RWPE2 (cell line): ENCODE measurements around the gene CALHM1.

Experiments used
- ATAC-seq: fragments of 200-7000 bp; cut with Tn5 transposase; 3 replicates; pipeline ENCODE4 v1.9.1; 2021; ENCODE audit warnings: low read depth
- DNase-seq: peaks from one replicate; pipeline ENCODE4 v3.0.0-alpha.2; 2020; ENCODE audit warnings: low spot score
- H3K27ac ChIP-seq: fragments of 450-650 bp; 2 replicates; pipeline ENCODE4 v1.5.1; 2017; ENCODE audit warnings: mild to moderate bottlenecking; ENCODE audit not compliant: poor library complexity, severe bottlenecking
- H3K27me3 ChIP-seq: fragments of 250-450 bp; sonication (Bioruptor Pico); 2 replicates; pipeline ENCODE4 v1.5.1; 2021; ENCODE audit warnings: mild to moderate bottlenecking, moderate library complexity; ENCODE audit not compliant: insufficient read depth, poor library complexity, severe bottlenecking
- H3K36me3 ChIP-seq: fragments of 250-450 bp; sonication (Bioruptor Pico); 2 replicates; pipeline ENCODE4 v1.5.1; 2020; ENCODE audit warnings: low read depth, mild to moderate bottlenecking, moderate library complexity
- H3K4me1 ChIP-seq: fragments of 250-450 bp; sonication (Bioruptor Pico); 2 replicates; pipeline ENCODE4 v1.5.1; 2021; ENCODE audit warnings: mild to moderate bottlenecking, moderate library complexity; ENCODE audit not compliant: insufficient read depth, poor library complexity, severe bottlenecking
- H3K4me3 ChIP-seq: fragments of 250-450 bp; sonication (Bioruptor Pico); 2 replicates; pipeline ENCODE4 v1.5.1; 2021; ENCODE audit warnings: mild to moderate bottlenecking, moderate library complexity; ENCODE audit not compliant: severe bottlenecking
- H3K9me3 ChIP-seq: fragments of 250-450 bp; sonication (Bioruptor Pico); 2 replicates; pipeline ENCODE4 v1.5.1; 2021; ENCODE audit warnings: mild to moderate bottlenecking, moderate library complexity; ENCODE audit not compliant: severe bottlenecking
- TF ChIP-seq, protein P1 (sequence below): fragments of 450-650 bp; IDR thresholded peaks from one replicate; pipeline ENCODE4 v1.5.1; 2017; ENCODE audit warnings: mild to moderate bottlenecking, moderate library complexity; ENCODE audit not compliant: poor library complexity, severe bottlenecking

Gene CALHM1

DNA sequence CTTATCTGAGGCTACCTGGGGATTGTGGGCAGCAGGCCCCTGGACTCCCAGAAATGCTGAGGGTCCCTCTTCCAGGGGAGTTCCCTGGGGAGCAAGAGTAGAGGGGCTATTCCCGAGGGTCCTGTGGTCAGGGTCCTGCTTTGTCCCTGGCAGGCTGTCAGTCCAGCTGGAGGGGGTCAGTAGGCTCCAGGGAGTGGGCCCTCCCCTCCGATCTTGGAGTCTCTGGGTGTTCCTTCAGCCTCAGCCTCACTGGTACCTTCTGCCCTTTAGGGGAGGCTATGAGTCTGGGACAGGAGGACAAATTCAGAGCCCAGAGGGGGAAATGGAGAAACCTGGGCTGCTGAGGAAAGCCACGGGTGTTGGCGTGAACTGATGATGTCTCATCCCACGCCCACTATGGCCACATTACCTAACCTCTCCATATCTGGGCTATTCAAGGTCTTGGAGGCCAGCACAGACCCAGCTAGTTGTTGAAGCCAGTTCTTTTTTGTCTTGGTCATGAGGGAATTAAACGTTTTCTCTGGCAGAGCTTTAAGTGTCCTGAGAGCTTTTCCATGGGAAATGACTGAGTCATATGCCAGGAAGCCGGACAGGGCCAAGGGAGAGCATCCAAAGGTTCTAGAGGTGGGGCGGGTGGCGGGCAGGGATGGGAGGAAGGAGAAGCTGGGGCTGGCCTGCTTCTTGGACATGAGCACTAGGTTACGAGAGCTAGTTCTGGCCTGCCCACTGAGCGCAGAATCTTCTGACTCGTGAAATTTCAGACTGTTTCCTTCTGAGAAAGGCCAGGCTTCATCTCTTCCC, 12.7 kb downstream of the CALHM1 start:
- Histone ChIP-seq H3K4me3 (no peak overlapping the region), H3K36me3 (peaks cover 57% of the 10 kb centered on the region), H3K9me3 (no peaks in the 10 kb centered on the region), H3K27ac (no peak overlapping the region), H3K4me1 (peaks cover 2% of the 10 kb centered on the region), H3K27me3 (no peaks in the 10 kb centered on the region)
- no peak for DNase-seq
- TF ChIP-seq, protein P1, sequence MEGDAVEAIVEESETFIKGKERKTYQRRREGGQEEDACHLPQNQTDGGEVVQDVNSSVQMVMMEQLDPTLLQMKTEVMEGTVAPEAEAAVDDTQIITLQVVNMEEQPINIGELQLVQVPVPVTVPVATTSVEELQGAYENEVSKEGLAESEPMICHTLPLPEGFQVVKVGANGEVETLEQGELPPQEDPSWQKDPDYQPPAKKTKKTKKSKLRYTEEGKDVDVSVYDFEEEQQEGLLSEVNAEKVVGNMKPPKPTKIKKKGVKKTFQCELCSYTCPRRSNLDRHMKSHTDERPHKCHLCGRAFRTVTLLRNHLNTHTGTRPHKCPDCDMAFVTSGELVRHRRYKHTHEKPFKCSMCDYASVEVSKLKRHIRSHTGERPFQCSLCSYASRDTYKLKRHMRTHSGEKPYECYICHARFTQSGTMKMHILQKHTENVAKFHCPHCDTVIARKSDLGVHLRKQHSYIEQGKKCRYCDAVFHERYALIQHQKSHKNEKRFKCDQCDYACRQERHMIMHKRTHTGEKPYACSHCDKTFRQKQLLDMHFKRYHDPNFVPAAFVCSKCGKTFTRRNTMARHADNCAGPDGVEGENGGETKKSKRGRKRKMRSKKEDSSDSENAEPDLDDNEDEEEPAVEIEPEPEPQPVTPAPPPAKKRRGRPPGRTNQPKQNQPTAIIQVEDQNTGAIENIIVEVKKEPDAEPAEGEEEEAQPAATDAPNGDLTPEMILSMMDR = no peak
- no peak for ATAC-seq

DNA sequence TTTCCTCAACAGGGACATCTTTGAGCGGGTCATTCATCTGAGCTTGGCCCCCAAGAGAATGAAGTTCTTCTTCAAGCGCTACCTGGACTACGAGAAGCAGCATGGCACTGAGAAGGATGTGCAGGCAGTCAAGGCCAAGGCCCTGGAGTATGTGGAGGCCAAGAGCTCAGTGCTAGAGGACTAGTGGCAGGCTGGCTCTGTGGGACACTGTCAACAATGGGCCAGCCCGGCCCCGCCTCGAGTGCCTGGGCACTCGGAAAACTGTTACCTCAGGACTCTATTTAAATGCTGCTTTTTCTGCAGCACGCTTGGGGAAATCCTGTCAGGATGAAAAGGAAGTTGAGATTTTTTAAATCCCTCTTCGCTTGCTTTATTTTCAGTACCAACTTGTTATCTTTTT, 13.3 kb downstream of the CALHM1 start:
- no peak for DNase-seq
- H3K27ac ChIP-seq = no peak overlapping the region
- TF ChIP-seq, protein P1 = no peak
- H3K9me3 ChIP-seq = no peaks in the 10 kb centered on the region
- H3K27me3 ChIP-seq = no peaks in the 10 kb centered on the region
- no peak overlapping the region for H3K4me3 ChIP-seq
- H3K36me3 ChIP-seq = peaks cover 63% of the 10 kb centered on the region
- no peak for ATAC-seq
- peaks cover 2% of the 10 kb centered on the region for H3K4me1 ChIP-seq

DNA sequence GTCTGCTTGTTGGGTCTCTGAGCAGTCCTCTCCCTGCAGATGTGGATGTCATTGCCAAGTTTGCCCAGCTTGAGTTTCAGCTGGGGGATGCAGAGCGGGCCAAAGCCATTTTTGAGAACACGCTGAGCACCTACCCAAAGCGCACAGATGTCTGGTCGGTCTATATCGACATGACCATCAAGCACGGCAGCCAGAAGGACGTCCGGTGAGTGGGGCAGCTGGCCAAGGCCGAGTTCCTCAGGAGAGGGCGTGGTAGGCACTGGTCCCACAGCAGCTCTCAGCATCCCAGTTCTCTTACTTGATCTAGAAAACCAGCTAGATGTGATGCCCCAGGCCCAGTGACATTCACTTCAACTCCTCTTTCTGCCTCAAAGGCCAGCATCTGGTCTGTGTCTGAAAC, 14.2 kb downstream of the CALHM1 start:
- TF ChIP-seq, protein P1 = no peak
- Histone ChIP-seq H3K4me3 (no peak overlapping the region), H3K4me1 (peaks cover 2% of the 10 kb centered on the region), H3K27me3 (no peaks in the 10 kb centered on the region), H3K36me3 (peaks cover 72% of the 10 kb centered on the region), H3K9me3 (no peaks in the 10 kb centered on the region), H3K27ac (no peak overlapping the region)
- DNase-seq (no peak), ATAC-seq (no peak)

DNA sequence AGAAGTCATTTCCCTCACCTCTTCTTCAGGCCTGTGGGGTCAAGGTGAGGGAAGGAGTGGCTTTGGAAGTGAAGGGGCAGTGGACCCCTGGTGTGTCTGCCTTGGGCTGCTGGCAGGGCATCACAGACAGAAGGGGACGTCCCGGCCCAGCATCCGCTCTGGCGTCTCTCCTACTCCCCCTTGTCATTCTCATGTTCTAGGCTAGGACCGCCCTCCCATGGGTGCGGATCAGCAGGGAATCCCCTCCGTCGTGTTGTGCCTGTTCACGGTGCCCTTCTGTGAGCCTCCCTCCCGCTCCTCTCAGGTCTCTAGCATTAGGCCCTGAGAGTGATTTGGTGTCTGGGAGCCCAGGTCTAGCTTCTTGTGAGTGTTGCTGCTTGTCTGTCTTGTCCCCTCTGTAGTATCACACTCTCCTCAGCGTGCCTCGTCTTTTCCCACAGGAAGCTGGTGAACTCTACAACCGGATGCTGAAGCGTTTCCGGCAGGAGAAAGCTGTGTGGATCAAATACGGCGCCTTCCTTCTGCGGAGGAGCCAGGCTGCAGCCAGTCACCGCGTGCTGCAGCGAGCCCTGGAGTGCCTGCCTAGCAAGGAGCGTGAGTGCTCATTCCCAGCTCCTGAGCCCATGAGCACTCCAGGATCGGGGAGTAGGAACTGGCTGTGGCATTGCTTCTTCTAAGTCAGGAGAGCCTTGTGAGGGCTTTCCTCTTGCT, 15.1 kb downstream of the CALHM1 start:
- TF ChIP-seq, protein P1 = no peak
- ATAC-seq (no peak), DNase-seq (no peak)
- Histone ChIP-seq H3K27me3 (no peaks in the 10 kb centered on the region), H3K27ac (no peak overlapping the region), H3K9me3 (no peaks in the 10 kb centered on the region), H3K4me3 (no peak overlapping the region), H3K4me1 (no peaks in the 10 kb centered on the region), H3K36me3 (peaks cover 81% of the 10 kb centered on the region)
